HL-60 (cell line): ENCODE measurements around the gene CFAP65.

Experiments
- DNase-seq, 2 experiments: peaks; one replicate each; pipeline ENCODE4 v3.0.0-alpha.2; 2010 to 2020; ENCODE audit warnings: low read depth in 1 of 2, low spot score in 1 of 2
- H3K27ac ChIP-seq: fragments of 250-450 bp; sonication (Bioruptor Pico); replicated peaks from 2 replicates; pipeline ENCODE4 v1.5.1; 2020; ENCODE audit warnings: mild to moderate bottlenecking, moderate library complexity
- H3K27me3 ChIP-seq: fragments of 250-450 bp; sonication (Bioruptor Pico); 2 replicates; pipeline ENCODE4 v1.5.1; 2021; ENCODE audit warnings: mild to moderate bottlenecking, moderate library complexity; ENCODE audit not compliant: insufficient read depth, poor library complexity, severe bottlenecking
- H3K4me3 ChIP-seq: replicated peaks from 2 replicates; pipeline ENCODE4 v1.5.1; 2011; ENCODE audit warnings: mild to moderate bottlenecking, control low read depth, low read length; ENCODE audit not compliant: insufficient read depth
- GABPA ChIP-seq: IDR thresholded peaks from 2 replicates; pipeline ENCODE4 v1.6.1; 2012; ENCODE audit warnings: low read depth
- POLR2AphosphoS5 ChIP-seq: IDR thresholded peaks from 2 replicates; pipeline ENCODE4 v1.6.1; 2012; ENCODE audit warnings: low read depth
- REST ChIP-seq: IDR thresholded peaks from 2 replicates; pipeline ENCODE4 v1.6.1; 2012; ENCODE audit warnings: low read depth; ENCODE audit not compliant: insufficient replicate concordance
- SPI1 ChIP-seq: IDR thresholded peaks from 2 replicates; pipeline ENCODE4 v1.6.1; 2012; ENCODE audit warnings: low read depth, mild to moderate bottlenecking, borderline replicate concordance
- TF ChIP-seq, protein P1 (sequence below): IDR thresholded peaks from one replicate; pipeline ENCODE4 v1.5.1; 2011; ENCODE audit warnings: low read length, control low read depth, inconsistent platforms; ENCODE audit not compliant: insufficient read depth

The CFAP65 gene

GRCh38 chr2:219002395-219003266 is 38.7 kb downstream of the CFAP65 start:
- TF ChIP-seq SPI1 = no peak
- TF ChIP-seq, protein P1, sequence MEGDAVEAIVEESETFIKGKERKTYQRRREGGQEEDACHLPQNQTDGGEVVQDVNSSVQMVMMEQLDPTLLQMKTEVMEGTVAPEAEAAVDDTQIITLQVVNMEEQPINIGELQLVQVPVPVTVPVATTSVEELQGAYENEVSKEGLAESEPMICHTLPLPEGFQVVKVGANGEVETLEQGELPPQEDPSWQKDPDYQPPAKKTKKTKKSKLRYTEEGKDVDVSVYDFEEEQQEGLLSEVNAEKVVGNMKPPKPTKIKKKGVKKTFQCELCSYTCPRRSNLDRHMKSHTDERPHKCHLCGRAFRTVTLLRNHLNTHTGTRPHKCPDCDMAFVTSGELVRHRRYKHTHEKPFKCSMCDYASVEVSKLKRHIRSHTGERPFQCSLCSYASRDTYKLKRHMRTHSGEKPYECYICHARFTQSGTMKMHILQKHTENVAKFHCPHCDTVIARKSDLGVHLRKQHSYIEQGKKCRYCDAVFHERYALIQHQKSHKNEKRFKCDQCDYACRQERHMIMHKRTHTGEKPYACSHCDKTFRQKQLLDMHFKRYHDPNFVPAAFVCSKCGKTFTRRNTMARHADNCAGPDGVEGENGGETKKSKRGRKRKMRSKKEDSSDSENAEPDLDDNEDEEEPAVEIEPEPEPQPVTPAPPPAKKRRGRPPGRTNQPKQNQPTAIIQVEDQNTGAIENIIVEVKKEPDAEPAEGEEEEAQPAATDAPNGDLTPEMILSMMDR = no peak
- TF ChIP-seq REST = no peak
- TF ChIP-seq GABPA = no peak
- TF ChIP-seq POLR2AphosphoS5 = no peak
- Histone ChIP-seq H3K4me3 (no peak overlapping the region), H3K27me3 (peaks cover 55% of the 10 kb centered on the region), H3K27ac (no peak overlapping the region)
- DNase-seq = no peak

GRCh38 chr2:219001577-219002394 is 39.5 kb downstream of the CFAP65 start:
- H3K27me3 ChIP-seq = peaks cover 58% of the 10 kb centered on the region
- TF ChIP-seq GABPA = no peak
- TF ChIP-seq REST = no peak
- TF ChIP-seq, protein P1 = no peak
- no peak for TF ChIP-seq POLR2AphosphoS5
- no peak for DNase-seq
- no peak overlapping the region for H3K4me3 ChIP-seq
- no peak overlapping the region for H3K27ac ChIP-seq

DNA sequence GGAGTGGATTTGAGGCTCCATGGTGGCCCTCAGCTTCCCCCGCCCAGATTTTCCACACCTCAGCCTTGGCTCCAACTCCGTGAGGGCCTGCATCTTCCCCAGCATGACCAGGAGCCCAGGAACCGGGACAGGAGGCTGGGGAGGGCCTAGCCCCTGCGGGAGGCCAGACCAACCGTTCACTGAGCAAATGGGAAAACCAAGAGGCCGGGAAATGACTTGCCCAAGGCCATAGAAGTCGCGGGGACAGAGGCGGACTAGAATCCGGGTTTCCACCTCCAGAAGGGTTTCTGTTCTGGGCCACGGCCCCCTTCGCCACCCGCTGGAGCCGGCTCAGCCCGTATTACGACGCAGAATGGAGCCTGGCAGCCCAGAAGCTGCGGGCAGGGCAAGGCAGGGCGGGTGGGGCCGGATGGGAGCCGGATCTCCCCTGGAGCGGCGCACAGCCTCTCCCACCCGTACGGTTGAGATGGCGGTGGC is 40.2 kb downstream of the CFAP65 start:
- DNase-seq = no peak
- no peak overlapping the region for H3K4me3 ChIP-seq
- H3K27me3 ChIP-seq = peaks cover 64% of the 10 kb centered on the region
- TF ChIP-seq REST (no peak), GABPA (no peak), POLR2AphosphoS5 (no peak), SPI1 (no peak)
- TF ChIP-seq, protein P1 = no peak
- no peak overlapping the region for H3K27ac ChIP-seq
